ENCODE data around the gene NT5M.

- TF ChIP-seq CTCF (IDR thresholded peaks at IDR 0.05; ENCODE audit: insufficient read depth, low read length) (no peak), REST (IDR thresholded peaks at IDR 0.05; ENCODE audit: insufficient replicate concordance, low read depth) (no peak), POLR2AphosphoS5 (IDR thresholded peaks at IDR 0.05; ENCODE audit: low read depth) (no peak)
These were observed 58.8 kb downstream of the NT5M start for GRCh38 chr17:17361867-17362539.

Measured in HL-60 (cell line).